ENCODE results near the gene SV2C.

- TF ChIP-seq CTCF (IDR thresholded peaks at IDR 0.05; ENCODE audit: borderline replicate concordance, extremely low read depth, low read length, poor library complexity, severe bottlenecking): no peak
- no peak for TF ChIP-seq EZH2 (IDR thresholded peaks at IDR 0.05; ENCODE audit: borderline replicate concordance, low read depth, low read length, severe bottlenecking)
Observed at GRCh38 chr5:76229900-76230299, 146.7 kb downstream of the SV2C start.
